Adrenal gland (tissue), 12 donors: ENCODE results near the gene LEF1. TPM values are rescaled to one million over a fixed set of nuclear protein-coding genes. Genes with fewer than 3 reads are reported as not detected.
"Not testable (repeated sequence)": the region's sequence is repeated elsewhere in the genome, so short reads cannot be mapped to it uniquely, and the experiment has no call there.

Experiments
- DNase-seq, 7 donors: peaks; one replicate each; pipeline ENCODE4 v3.0.0-alpha.2; 2019 to 2020
- H3K27ac ChIP-seq, 5 donors: fragments of 200-600 bp; sonication (generic) in 4 of 5; 1 replicate in 3 of 5; 2 replicates in 2 of 5; pipeline versions ENCODE4 v1.5.1 to v1.8.0; 2016 to 2020; ENCODE audit warnings: mild to moderate bottlenecking in 1 of 5
- H3K27me3 ChIP-seq: fragments of 200-600 bp; 2 replicates; pipeline ENCODE4 v1.8.0; 2021
- H3K36me3 ChIP-seq, 2 donors: fragments of 200-600 bp; replicated peaks in 1 of 2; 1 replicate in 1 of 2; 2 replicates in 1 of 2; pipeline versions ENCODE4 v1.5.1 to v1.8.0; 2018 to 2022
- H3K4me1 ChIP-seq, 2 donors: fragments of 200-600 bp; replicated peaks in 1 of 2; 1 replicate in 1 of 2; 2 replicates in 1 of 2; pipeline versions ENCODE4 v1.5.1 to v1.8.0; 2018 to 2021
- H3K4me3 ChIP-seq, 4 donors: fragments of 200-600 bp; sonication (generic) in 3 of 4; one replicate each; pipeline ENCODE4 v1.5.1; 2016 to 2018
- H3K9me3 ChIP-seq, 3 donors: fragments of 200-600 bp; sonication (generic) in 1 of 3; replicated peaks in 1 of 3; 1 replicate in 2 of 3; 2 replicates in 1 of 3; pipeline versions ENCODE4 v1.5.1 to v1.8.0; 2016 to 2021
- POLR2A ChIP-seq, 2 donors: fragments of 450-650 bp; IDR thresholded peaks; one replicate each; pipeline ENCODE4 v1.6.1; 2017; ENCODE audit warnings: antibody characterized with exemption in 2 of 2, mild to moderate bottlenecking in 2 of 2, moderate library complexity in 1 of 2
- WGBS, 4 donors: extraction: QIAGEN DNeasy Blood & Tissue Kit in 2 of 4; methylation state at CpG; one replicate each; pipeline versions ENCODE4 v1.1.5 to v1.1.7; 2013 to 2017; 5-methylcytosine and 5-hydroxymethylcytosine counted together
- intact Hi-C, 2 donors: fragments of 100-400 bp; cut with DNase I; formaldehyde crosslinking; loops; one replicate each; pipeline versions ENCODE4 v1.14.1 to v1.15.0; 2022 to 2023
- polyA plus RNA-seq, 3 donors: library from polyadenylated mRNA; stranded (reverse); fragments of 200-250 nt in 2 of 3; fragments of 350-450 nt in 1 of 3; fragmentation: Illumina TruSeq in 1 of 3; extraction: RNeasy Lipid Tissue Mini Kit (QIAGEN cat#74804) in 1 of 3; gene quantifications; one replicate each; pipeline ENCODE4 v1.2.3, GENCODE V29; 2013 to 2014
- total RNA-seq, 9 donors: library from RNA; depleted of rRNA in 4 of 9; stranded (reverse); fragments of >200 nt in 4 of 9; fragments of 120-200 nt in 1 of 9; fragmentation: NEBNext Ultra II Directional in 1 of 9; extraction: Animal tissue kit (Norgen Biotek cat#: 25700) in 1 of 9; gene quantifications; one replicate each; pipeline versions ENCODE4 v1.1.0 to v1.2.4, GENCODE V29; 2013 to 2023
- TF ChIP-seq, protein P1 (sequence below), 6 experiments: fragments of 450-650 bp in 4 of 6; fragments of 200-600 bp in 2 of 6; sonication (generic) in 1 of 6; IDR thresholded peaks; 1 replicate in 5 of 6; 2 replicates in 1 of 6; pipeline versions ENCODE4 v1.5.1 to v1.8.0; 2016 to 2021; ENCODE audit warnings: antibody characterized with exemption in 6 of 6, mild to moderate bottlenecking in 2 of 6, moderate library complexity in 1 of 6
- donor health status: healthy with polysubstance abuse.
- donor health status: Bipolar disorder and iron deficiency.
- donor health status: DM: yes; HTN: yes; CAD: no.
- donor health status: DM: no; HTN: no; CAD: no.
- donor health status: DM: no; HTN: no; CAD: no.
- donor health status: DM: yes; HTN: yes; CAD: no.

LEF1 gene
- total and polyA plus RNA-seq, 12 donors, result 6.1 to 78.2 (median 41.5) TPM

DNA sequence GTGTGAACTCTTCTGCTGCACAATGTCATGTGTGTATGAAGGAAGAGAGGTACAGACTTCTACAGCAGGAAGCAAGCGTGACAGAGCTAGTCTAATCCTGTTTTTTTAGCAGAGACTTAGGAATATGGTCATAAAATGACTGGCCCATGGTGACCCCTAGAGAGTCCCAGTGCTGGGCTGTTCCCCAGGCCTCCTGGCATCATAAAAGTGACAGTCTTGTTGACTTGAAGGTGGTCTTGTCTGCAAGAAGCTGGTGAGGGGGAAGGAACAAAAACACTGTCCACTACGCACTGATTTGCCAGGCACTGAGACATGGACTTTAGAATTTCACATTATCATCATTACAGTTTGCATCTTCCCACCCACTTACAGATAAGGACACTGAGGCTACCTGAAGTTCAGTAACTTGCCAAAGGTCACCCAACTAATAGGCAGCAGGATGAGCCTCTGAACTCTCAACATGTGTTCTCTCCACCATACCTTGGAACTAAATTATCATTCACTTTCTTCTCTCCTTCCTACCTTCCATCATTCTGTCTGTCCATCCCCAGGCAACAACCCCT, 116.1 kb downstream of the LEF1 start:
- TF ChIP-seq, protein P1, sequence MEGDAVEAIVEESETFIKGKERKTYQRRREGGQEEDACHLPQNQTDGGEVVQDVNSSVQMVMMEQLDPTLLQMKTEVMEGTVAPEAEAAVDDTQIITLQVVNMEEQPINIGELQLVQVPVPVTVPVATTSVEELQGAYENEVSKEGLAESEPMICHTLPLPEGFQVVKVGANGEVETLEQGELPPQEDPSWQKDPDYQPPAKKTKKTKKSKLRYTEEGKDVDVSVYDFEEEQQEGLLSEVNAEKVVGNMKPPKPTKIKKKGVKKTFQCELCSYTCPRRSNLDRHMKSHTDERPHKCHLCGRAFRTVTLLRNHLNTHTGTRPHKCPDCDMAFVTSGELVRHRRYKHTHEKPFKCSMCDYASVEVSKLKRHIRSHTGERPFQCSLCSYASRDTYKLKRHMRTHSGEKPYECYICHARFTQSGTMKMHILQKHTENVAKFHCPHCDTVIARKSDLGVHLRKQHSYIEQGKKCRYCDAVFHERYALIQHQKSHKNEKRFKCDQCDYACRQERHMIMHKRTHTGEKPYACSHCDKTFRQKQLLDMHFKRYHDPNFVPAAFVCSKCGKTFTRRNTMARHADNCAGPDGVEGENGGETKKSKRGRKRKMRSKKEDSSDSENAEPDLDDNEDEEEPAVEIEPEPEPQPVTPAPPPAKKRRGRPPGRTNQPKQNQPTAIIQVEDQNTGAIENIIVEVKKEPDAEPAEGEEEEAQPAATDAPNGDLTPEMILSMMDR (IDR thresholded peaks at IDR 0.05), result no peak
- TF ChIP-seq POLR2A (IDR thresholded peaks at IDR 0.05), result no peak
- intact Hi-C loops, result loop anchor here in 1 of 2 donors (10.0 kb wide), 1 partner anchor 522 kb away; no protein-coding TSS in a partner anchor
- no peaks in the 10 kb centered on the region for H3K9me3 ChIP-seq
- H3K4me3 ChIP-seq, result no peak overlapping the region
- no peaks in the 10 kb centered on the region for H3K4me1 ChIP-seq
- H3K27me3 ChIP-seq, result no peaks in the 10 kb centered on the region
- H3K36me3 ChIP-seq, result no peaks in the 10 kb centered on the region
- WGBS, 4 donors, result 85 to 97% (median 90%) methylated on average over 2 of the region's 2 CpGs
- no peak for DNase-seq
- no peak overlapping the region for H3K27ac ChIP-seq

DNA sequence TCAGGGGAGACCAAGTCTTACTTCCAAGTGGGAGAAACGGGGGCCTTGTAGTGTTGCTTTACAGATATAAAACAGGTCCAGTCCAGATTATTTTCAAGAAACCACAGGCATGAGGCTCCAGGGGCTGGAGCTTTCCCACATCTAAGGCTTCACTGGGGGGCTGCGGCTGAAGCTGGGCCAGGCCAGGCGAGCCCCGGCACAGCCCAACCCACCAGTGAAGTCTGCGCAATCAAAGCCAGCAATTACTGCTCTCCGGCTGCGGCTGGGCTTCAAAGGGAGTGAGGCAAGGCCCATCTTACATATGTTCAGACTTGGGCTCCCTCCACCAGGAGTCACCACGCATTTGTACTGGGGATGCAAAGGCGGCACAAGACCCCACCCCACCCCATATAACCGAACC, 117.4 kb downstream of the LEF1 start:
- intact Hi-C loops, result loop anchor here in 1 of 2 donors (10.0 kb wide), 1 partner anchor 523 kb away; no protein-coding TSS in a partner anchor
- 92 to 94% (median 93%) methylated on average over 2 to 10 of the region's 10 CpGs for WGBS, 4 donors
- Histone ChIP-seq H3K27ac (no peak overlapping the region), H3K36me3 (no peaks in the 10 kb centered on the region), H3K4me3 (no peak overlapping the region), H3K27me3 (no peaks in the 10 kb centered on the region), H3K9me3 (no peaks in the 10 kb centered on the region), H3K4me1 (no peaks in the 10 kb centered on the region)
- DNase-seq, result no peak
- TF ChIP-seq, protein P1 (IDR thresholded peaks at IDR 0.05), result no peak
- no peak for TF ChIP-seq POLR2A (IDR thresholded peaks at IDR 0.05)

DNA sequence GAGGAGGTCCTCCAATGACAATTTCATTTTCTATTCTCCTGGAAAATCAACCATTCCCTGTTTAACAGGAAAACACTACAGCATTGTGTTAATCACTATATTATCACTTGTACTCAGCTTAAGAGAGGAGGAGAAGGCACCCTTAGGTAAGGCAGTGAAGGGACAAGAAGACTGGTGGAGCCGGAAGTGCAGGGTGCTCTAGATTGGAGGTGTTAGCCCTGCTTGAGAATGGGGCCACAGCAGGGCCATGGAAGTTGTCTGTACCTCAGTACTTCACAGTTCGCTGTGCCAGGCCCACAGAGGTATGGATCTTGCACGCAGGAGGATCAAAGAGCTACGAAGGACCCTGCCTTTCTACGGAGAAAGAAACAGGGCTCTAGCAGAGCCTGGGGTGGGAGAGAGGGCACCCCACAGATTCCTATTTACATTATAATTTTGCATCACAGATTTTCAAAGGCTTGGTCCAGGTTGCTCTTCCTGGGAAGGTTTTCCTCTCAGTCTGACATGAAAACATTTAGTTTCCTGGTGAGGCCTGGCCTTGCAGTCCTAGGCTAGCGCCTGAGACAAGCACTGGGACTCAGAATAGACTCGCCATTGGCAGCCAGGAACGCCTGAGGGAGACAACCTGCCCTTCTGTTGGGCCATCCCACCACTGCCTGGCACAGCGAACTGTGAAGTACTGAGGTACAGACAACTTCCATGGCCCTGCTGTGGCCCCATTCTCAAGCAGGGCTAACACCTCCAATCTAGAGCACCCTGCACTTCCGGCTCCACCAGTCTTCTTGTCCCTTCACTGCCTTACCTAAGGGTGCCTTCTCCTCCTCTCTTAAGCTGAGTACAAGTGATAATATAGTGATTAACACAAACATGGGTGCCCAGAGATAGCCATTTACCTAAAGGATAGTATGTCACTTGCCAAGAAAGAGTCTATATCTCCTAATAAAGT, 118.3 kb downstream of the LEF1 start:
- 90 to 97% (median 93%) methylated on average over 6 to 10 of the region's 10 CpGs for WGBS, 4 donors
- not testable (repeated sequence) for H3K4me3 ChIP-seq, DNase-seq, H3K9me3 ChIP-seq, H3K4me1 ChIP-seq, H3K27ac ChIP-seq, H3K36me3 ChIP-seq, H3K27me3 ChIP-seq
- intact Hi-C loops, result loop anchor here in 1 of 2 donors (10.0 kb wide), 1 partner anchor 524 kb away; no protein-coding TSS in a partner anchor

DNA sequence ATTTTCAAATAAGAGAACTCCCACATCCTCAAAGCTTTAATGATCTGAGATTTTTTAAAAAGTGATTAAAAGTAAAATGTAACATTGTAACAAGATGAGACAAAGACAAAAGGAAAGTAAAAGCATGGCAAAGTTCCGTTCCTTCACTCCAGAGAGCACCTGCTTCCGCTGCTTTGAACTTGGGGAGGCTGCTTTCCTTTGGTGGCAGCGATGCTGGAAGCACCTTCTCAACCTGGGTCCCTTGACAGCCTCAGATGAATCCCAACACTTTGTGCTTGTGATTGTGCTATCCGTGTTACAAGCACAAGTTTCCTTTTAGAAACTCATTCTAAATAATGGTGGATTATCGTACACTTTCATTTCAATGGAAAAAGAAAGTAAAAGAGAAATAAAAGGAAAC, 119.3 kb downstream of the LEF1 start:
- no peaks in the 10 kb centered on the region for H3K27me3 ChIP-seq
- TF ChIP-seq, protein P1 (IDR thresholded peaks at IDR 0.05), result no peak
- TF ChIP-seq POLR2A (IDR thresholded peaks at IDR 0.05), result no peak
- no peaks in the 10 kb centered on the region for H3K9me3 ChIP-seq
- intact Hi-C loops, result no loop called here
- WGBS, 4 donors, result 85 to 89% (median 87%) methylated on average over 5 of the region's 5 CpGs
- H3K4me3 ChIP-seq, result no peak overlapping the region
- H3K27ac ChIP-seq, result no peak overlapping the region
- H3K36me3 ChIP-seq, result no peaks in the 10 kb centered on the region
- DNase-seq, result no peak
- peaks cover 8 to 9% of the 10 kb centered on the region in 2 donors for H3K4me1 ChIP-seq
